GM18873 (cell line): ENCODE measurements around the gene ANGPTL1.

ENCODE experiments used
- ATAC-seq: cut with Tn5 transposase; IDR thresholded peaks from one replicate; pipeline ENCODE4 v1.9.1; 2021; ENCODE audit warnings: mild to moderate bottlenecking, moderate library complexity, moderate number of reproducible peaks; ENCODE audit not compliant: unreplicated experiment, low FRiP score

Gene ANGPTL1, protein sequence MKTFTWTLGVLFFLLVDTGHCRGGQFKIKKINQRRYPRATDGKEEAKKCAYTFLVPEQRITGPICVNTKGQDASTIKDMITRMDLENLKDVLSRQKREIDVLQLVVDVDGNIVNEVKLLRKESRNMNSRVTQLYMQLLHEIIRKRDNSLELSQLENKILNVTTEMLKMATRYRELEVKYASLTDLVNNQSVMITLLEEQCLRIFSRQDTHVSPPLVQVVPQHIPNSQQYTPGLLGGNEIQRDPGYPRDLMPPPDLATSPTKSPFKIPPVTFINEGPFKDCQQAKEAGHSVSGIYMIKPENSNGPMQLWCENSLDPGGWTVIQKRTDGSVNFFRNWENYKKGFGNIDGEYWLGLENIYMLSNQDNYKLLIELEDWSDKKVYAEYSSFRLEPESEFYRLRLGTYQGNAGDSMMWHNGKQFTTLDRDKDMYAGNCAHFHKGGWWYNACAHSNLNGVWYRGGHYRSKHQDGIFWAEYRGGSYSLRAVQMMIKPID

DNA sequence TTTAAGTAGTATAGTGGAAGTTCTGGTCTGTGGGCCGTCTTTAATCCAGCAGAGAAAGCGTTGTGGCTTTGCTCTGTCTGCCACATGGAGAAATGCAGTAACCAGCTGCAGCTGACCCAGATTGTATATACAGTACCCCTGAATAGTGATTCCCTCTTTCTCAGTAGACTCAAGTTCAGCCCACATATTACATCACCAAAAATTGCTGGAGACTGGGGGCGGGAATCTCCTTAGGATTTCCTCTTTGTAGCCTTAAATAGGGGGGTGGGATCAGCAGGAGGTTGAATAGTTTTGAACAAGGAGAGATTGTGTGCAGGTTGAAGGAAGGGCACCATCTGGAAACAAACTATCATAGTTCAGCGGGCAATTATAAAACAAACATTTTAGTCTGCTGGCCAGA is at the start of gene ANGPTL1:
ANGPTL1 (minus strand) TSS at position 134 of the 400 bp plus-strand sequence. CDS start 5,301 bp downstream, outside the sequence.
- no peak for ATAC-seq

DNA sequence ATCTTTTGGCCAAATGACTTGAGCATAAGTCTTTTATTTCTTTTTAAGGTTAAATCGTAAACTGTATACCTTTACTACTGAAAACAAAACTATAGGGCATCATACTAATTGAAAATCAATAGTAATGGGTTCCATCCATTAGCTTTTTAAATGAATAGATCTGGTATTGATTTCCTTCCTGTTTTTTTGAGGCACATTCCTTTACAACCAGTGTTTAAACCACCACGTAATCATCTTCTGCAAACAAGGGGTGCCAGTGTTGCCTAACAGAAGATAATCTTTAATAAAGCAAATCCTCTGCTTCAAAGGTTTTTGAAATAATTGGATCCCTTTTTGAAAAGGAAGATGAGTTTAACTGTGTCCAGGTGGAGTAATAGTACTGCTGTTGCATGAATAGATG is 48.7 kb upstream of the ANGPTL1 start:
- no peak for ATAC-seq

DNA sequence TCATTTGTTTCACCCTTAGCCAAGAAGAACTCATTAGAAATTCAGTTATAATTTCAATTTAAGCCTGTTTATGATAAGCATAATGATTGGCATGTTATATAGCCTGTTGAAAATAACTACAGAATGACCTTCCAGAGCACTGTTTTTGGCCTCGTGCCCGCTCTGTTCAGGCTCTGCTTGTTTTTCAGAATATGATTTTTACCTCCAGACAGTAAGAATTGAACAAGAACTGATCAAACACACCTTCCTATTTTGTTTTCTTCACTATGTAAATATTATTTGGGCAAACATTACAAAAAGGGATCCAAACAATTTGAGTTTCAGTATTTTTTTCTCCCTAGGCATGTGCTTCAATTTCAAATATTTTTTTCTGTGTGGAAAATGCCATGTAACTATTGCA is 48.1 kb upstream of the ANGPTL1 start:
- no peak for ATAC-seq

DNA sequence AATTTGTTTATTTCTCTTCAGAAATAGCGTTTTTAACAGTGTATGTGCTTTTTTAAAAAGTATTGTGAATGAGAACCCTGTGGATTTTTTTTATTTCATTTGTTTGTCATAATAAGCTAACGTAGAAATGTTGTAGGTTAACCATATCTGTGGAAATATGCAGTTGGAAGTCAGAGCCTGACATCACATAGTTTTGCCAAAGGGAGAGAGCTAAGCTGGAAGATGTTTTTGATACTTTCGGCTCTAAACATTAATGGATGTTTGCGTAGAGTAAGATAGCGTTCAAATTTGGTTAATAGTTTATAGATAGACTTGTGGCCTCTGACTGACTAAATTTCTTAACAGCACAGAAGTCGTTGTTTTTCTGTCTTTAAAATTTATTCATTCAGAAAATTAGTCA is 47.4 kb upstream of the ANGPTL1 start:
- ATAC-seq, result no peak

DNA sequence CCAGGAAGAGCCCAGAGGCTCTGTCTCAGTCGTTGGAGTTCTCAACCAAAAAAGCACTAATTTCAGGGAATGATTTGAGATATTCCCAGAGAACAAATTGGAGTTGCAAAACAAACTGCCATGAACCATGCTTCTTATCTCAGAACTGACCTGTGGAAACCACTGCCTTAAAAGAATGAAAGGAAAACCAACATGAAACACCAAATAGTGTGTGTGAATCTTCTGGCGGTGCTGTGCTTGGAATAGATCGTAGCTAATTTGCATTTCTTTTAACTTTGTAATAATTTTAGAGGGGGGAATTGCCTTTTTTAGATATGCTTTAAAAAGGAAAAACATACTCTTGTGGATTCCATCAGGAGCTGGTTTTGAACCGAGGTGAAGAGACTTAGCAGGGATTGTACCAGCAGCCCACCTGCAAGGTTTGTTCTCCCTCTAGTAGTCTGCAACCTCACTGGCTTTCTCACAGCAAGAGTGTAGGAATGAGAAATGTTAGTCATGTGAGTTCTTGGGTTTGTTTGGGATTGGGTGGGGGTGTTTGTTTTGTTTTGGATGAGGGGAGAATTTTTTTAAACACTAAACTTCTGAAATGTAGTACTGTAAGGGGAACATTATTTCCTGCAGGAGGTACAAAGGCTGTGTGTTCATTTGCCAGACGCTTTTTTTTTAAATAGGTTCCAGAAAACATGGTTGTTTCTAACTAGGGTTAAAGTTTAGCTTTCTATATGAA is 45.7 kb upstream of the ANGPTL1 start:
- no peak for ATAC-seq

DNA sequence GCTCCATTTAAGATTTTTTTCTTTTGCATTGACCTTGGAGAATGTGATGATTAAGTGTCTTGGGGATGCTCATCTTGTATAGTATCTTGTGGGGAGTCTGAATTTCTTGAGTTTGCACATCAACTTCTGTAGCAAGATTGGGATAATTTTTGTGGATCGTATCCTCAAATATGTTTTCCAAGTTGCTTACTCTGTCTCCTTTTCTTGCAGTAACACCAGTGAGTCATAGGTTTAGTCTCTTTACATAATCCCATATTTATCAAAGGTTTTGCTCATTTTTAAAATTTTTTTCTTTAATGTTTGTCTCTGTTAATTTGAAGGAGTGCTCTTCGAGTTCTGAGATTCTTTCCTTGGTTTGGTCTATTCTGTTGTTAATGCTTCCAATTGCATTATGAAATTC is 41.7 kb upstream of the ANGPTL1 start:
- ATAC-seq, result no peak

DNA sequence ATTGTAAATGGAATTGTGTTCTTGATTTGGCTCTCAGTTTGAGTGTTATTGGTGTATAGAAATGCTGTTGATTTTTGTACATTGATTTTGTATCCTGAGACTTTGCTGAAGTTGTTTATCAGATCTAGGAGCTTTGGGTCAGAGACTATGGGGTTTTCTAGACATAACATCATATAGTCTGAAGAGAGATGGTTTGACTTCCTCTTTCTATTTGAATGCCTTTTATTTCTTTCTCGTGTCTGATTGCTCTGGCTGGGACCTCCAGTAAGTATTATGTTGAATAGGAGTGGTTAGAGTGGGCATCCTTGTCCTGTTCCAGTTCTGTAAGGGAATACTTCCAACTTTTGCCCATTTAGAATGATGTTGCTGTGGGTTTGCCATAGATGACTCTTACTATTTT is 39.1 kb upstream of the ANGPTL1 start:
- no peak for ATAC-seq

DNA sequence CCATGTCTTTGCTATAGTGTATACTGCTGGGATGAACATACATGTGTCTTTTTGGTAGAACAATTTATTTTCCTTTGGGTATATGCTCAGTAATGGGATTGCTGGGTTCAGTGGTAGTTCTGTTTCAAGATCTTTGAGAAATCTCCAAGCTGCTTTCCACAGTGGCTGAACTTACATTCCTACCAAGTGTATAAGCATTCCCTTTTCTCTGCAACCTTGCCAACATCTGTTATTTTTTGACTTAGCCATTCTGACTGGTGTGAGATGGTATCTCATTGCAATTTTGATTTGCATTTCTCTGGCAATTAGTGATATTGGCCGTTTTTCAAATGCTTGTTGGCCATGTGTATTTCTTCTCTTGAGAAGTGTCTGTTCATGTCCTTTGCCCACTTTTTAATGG is 37.5 kb upstream of the ANGPTL1 start:
- ATAC-seq, result no peak

DNA sequence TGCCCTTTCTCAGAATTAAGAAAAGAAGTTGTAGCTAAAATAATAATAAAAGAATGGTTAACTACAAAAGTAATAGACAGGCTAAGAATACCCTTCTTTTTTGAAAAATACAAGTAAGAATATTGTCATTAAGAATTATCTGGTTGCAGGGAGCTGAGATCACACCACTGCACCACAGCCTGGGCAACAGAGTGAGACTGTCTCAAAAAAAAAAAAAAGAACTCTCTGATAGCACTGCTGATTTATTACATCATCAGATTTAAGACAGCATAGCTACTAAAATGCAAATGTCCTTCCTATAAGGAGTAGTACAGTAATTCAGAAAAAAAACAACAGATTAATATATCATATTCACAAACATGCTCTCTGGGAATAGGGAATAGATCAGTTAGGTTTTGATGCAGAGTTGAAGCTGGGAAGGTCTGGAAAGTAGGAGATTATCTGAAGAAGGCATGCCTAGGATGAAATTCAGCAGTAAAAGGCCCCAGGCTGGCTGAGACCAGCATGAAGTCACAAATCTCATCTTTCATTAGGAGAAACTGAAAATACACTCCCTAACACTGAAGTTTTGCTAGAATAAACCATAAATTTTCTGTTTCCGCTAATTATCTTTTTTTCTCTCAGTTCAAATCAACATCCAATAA is 30.7 kb upstream of the ANGPTL1 start:
- no peak for ATAC-seq

DNA sequence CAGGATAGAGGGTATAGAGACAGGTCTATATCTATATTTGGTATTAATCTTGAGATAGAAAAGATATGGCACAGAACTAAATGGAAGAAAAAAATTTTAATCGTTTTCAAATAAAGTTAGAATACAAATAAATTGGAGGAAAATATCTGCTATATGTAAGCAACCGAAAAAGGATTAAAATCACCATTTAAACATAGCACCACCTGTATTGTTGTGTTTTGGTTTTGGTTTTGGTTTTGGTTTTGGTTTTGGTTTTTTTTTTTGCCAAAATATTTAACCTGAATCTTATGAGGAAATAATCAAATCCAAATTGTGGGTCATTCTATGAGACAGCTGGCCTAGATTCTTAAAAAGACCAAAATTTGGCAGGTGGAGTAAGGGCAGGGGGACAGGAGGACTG is 28.5 kb upstream of the ANGPTL1 start:
- no peak for ATAC-seq

DNA sequence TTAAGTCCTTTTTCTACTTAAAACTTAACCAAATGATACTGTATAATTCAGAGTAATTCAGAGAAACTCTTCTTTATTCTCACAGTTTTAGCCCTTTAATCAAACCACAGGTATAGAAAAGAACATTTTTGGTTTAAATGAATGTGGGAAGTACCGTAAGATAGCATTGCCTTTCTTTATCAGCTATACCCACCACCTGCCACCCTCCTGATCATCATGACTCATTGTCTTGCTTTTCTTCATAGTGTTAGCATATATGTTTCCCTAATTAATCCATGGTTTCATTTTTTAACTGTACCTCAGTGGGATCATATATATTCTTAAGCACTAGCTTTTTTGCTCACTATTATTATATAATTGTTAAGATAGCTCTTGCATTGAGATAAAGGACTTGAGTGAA is 27.5 kb upstream of the ANGPTL1 start:
- ATAC-seq, result no peak

DNA sequence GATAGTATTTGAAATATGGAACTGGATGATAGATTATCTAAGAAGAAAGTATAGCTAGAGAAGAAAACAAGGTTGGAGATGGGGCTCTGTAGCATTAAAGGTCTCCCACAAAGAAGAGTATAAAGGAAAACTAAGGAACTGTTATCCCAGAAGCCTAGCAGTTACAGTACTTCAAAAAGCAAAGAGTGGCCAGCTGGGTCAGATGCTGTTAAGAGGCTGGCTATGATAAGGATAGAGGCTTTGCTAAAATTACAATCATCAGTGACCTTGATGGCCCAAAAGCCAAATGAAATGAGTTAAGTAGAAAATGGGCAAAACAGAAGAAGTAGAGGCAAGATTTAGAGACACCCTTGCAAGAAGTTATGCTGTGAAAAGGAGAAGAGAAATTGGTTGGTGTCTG is 25.1 kb upstream of the ANGPTL1 start:
- no peak for ATAC-seq

DNA sequence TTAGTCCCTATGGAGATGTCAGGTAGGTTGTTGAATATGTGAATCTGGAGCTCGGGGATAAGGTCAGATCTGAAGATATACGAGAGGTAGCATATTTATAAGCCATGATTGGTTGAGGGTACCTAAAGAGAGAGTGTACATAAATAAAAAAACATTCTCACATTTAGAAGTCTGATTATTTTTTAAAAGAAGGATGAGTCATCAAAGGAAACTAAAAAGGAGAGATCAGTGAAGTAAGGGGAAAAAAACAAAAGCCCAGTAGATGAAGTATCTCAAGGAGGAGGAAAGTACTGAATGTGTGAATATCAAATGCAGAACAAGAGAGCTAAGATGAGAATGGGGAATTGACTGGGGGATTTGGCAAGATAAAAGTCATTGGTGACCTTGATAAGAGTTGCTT is 15.7 kb upstream of the ANGPTL1 start:
- no peak for ATAC-seq

DNA sequence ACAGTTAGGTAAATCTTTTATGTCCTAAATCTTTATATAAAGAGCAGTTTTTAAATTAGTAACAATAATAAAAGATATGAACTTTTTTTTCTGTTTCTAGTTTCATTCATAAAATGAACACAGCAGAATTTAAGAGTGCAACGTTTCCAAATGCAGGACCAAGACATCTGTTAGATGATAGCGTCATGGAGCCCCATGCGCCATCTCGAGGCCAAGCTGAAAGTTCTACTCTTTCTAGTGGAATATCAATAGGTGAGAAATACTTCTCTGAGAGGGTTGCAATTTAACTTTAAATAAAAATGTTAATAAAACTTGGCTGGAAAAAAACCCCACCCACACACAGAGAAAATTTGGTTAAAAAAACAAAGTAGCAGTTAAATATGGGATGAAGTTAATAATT is 15.0 kb upstream of the ANGPTL1 start:
- ATAC-seq, result no peak

DNA sequence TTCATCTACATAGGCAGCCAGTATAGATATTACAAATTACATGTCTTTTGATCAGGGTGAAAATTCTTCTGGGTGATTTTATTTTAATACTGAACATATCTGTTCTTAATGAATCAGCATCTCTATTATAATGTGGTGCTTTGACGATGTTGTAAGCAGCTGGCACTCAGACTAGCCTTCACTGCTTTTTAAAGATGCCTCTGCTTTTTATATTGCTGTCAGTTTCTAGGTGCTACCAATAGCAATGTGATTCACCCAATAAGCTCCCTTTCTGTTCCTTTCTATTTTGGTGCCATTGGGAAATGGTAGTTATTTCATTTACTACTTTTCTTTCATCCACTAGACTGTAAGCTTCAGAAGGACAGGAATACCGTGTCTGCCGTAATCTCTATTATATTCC is 11.1 kb upstream of the ANGPTL1 start:
- no peak for ATAC-seq

DNA sequence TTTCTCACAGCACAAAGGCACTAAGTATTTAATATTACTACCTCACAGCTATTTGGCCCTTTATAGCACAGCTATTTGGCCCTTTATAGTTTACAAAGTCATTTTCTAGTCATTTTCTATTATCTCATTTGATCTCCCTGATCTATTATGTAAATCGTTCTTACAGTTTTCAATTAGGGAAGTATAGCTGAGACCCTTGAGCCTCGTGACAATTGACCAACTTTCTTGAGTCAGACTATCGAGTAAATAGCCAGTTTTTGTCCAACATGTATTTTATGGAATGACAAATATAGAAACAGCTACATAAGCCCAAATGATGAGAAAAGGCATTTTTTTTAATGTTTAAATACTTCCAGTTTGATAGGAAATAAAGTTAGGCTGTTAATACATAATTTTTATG is 7.0 kb upstream of the ANGPTL1 start:
- no peak for ATAC-seq

DNA sequence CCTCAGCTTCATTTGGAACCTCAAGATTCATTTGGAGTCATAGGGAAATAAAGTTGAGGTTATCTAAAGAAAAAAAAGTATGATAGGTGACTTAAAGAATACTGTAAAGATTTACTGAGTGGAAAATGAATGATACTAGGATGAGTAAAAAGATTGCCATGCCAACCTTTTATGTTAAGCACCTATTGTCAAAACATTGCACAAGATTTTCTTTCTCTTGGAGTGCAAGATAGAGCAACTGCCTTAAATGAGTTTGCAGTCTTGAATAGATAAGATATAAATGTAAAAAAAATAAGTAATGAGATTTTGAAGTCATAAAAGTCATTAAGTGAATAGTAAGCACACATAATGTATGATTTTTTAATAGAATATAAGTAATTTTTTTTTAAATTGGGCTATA is 5.1 kb upstream of the ANGPTL1 start:
- no peak for ATAC-seq

DNA sequence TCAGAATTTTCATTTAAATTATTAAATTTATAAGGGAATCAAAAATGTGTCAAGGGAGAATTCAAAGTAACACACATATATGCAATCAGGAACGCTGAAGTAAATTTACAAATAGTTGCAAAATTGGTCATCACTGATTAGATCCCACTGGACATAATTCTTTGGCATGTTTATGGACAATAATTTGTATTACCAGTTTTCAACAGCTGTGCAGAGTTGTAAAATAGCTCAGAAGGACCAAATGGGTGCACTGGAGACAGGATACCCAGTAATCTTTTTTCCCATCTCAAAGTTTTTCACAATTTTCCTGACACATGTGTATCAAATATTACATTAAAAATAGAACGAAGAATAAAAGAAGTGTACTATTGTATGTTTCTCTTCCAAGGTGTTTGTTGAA is 4.1 kb upstream of the ANGPTL1 start:
- no peak for ATAC-seq

DNA sequence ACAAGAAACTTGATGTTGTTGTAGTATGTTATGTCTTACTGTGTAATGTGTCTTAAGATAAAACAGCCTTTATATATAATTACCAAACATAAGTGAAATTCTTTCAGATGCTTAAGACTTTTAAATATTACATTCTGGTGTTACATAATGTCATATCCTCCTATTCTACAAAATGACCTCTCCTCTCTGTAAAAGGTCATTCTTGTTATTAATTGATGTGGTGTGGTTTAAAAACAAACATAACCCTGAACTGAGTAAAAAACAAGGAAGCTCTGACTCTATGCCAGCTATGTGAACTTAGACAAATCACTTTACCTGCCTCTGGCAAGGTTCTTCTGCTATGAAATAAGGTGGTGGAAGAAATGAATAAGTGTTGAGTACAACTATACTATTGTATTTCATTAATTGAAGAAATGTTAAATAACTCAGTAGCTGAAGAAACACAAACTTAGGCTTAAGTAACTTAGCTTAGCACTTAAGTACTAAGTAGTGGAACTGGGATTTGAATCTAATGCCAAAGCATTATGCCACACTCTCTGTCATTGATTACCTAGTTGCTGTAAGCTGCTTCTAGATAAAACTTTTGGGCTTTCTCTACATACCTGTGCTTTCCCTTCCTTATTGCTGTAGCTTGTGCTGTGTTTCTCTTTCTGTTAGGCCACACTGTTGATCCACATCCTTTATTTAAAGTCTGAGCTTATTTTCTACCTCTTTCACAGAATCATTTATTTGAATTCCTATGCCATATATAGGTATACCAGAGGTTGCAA is 859 bp upstream of the ANGPTL1 start:
- ATAC-seq, result no peak

DNA sequence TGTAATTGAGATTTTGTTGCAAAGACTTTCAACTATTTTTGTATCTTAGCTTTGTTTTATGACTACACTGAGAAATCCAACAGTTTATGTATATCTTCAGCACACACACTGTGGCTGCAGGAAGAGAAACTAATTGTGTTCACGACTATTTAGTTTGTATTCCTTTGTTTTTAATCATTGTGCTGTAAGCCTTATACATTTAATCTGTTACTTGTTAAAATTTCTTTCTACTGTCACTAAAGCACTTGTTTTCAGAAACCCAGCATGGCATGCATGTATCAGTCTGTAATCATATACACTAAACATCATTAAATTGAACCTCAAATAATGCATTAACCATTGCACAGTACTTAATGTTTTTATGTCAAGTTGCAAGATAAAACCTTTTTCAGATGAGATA is 656 bp downstream of the ANGPTL1 start:
- ATAC-seq, result no peak
